GM19397 (cell line): ENCODE results near the gene LRP1.
"Not testable (repeated sequence)": the region's sequence is repeated elsewhere in the genome, so short reads cannot be mapped to it uniquely, and the experiment has no call there.

Experiments
- ATAC-seq: cut with Tn5 transposase; IDR thresholded peaks from one replicate; pipeline ENCODE4 v1.9.1; 2021; ENCODE audit warnings: mild to moderate bottlenecking, moderate library complexity; ENCODE audit not compliant: unreplicated experiment

Gene LRP1

GRCh38 chr12:57110104-57111030 is 17.9 kb upstream of the LRP1 start:
- peak; percentile 42 for ATAC-seq

GRCh38 chr12:57111031-57111734 is 17.1 kb upstream of the LRP1 start, which contains the start of gene STAT6:
STAT6 (minus strand) TSS chr12:57111362; CDS start chr12:57108278, 3,084 bp downstream.
- ATAC-seq: peak; percentile 50

- peak; percentile 56 for ATAC-seq
Observed at GRCh38 chr12:57112492-57113294, 15.6 kb upstream of the LRP1 start.

GRCh38 chr12:57116580-57117281 is 11.6 kb upstream of the LRP1 start:
- no peak for ATAC-seq

- no peak for ATAC-seq
Observed at GRCh38 chr12:57118711-57119271, 9.5 kb upstream of the LRP1 start.

- no peak for ATAC-seq
Observed at GRCh38 chr12:57119294-57120085, 8.8 kb upstream of the LRP1 start.

- ATAC-seq: not testable (repeated sequence)
Observed at GRCh38 chr12:57120718-57121117, 7.6 kb upstream of the LRP1 start.

- no peak for ATAC-seq
Observed at GRCh38 chr12:57123813-57124212, 4.5 kb upstream of the LRP1 start.

- ATAC-seq: no peak
Observed at GRCh38 chr12:57124261-57124877, 3.9 kb upstream of the LRP1 start.

- no peak for ATAC-seq
Observed at GRCh38 chr12:57126061-57126460, 2.2 kb upstream of the LRP1 start.

GRCh38 chr12:57126561-57126960 is 1.7 kb upstream of the LRP1 start:
- no peak for ATAC-seq

- no peak for ATAC-seq
Observed at GRCh38 chr12:57127101-57127725, 1.1 kb upstream of the LRP1 start.

GRCh38 chr12:57128519-57129247 is 400 bp downstream of the LRP1 start:
- ATAC-seq: no peak

GRCh38 chr12:57129321-57129842 is 1.1 kb downstream of the LRP1 start:
- ATAC-seq: no peak

GRCh38 chr12:57129889-57130288 is 1.6 kb downstream of the LRP1 start:
- ATAC-seq: no peak

- no peak for ATAC-seq
Observed at GRCh38 chr12:57130941-57131340, 2.7 kb downstream of the LRP1 start.

- no peak for ATAC-seq
Observed at GRCh38 chr12:57131896-57132744, 3.8 kb downstream of the LRP1 start.
